Activated CD4-positive, alpha-beta T cell treated with anti-CD3 and anti-CD28 coated beads, Interleukin-2, amount 50 U/mL, for 1 hour (primary cell): ENCODE data around the gene SMYD2.
"Not testable (repeated sequence)": the region's sequence is repeated elsewhere in the genome, so short reads cannot be mapped to it uniquely, and the experiment has no call there.

ENCODE experiments used
- DNase-seq: peaks from one replicate; pipeline ENCODE4 v3.0.0-alpha.2; 2020

SMYD2 gene

GRCh38 chr1:214271995-214272731 lies 8.8 kb upstream of the SMYD2 start:
- no peak for DNase-seq

GRCh38 chr1:214272964-214273533 lies 7.9 kb upstream of the SMYD2 start:
- DNase-seq: no peak

GRCh38 chr1:214275700-214276099 lies 5.3 kb upstream of the SMYD2 start:
- not testable (repeated sequence) for DNase-seq

- no peak for DNase-seq
These were observed 4.2 kb upstream of the SMYD2 start for GRCh38 chr1:214276786-214277185.

- no peak for DNase-seq
These were observed 3.0 kb upstream of the SMYD2 start for GRCh38 chr1:214277704-214278635.

GRCh38 chr1:214280386-214281020 lies 456 bp upstream of the SMYD2 start:
- DNase-seq: no peak

GRCh38 chr1:214281720-214282629 lies 1.0 kb downstream of the SMYD2 start:
- no peak for DNase-seq

- DNase-seq: no peak
These were observed 1.8 kb downstream of the SMYD2 start for GRCh38 chr1:214282630-214283242.

- no peak for DNase-seq
These were observed 4.9 kb downstream of the SMYD2 start for GRCh38 chr1:214285610-214286440.

GRCh38 chr1:214287884-214288283 lies 6.9 kb downstream of the SMYD2 start:
- DNase-seq: no peak

GRCh38 chr1:214289574-214290272 lies 8.8 kb downstream of the SMYD2 start:
- no peak for DNase-seq

- no peak for DNase-seq
These were observed 9.6 kb downstream of the SMYD2 start for GRCh38 chr1:214290424-214291037.

- no peak for DNase-seq
These were observed 11.4 kb downstream of the SMYD2 start for GRCh38 chr1:214292322-214292721.

- no peak for DNase-seq
These were observed 15.0 kb downstream of the SMYD2 start for GRCh38 chr1:214295934-214296333.

- no peak for DNase-seq
These were observed 16.1 kb downstream of the SMYD2 start for GRCh38 chr1:214296860-214297745.

GRCh38 chr1:214300149-214300780 lies 19.3 kb downstream of the SMYD2 start:
- DNase-seq: no peak

- DNase-seq: no peak
These were observed 20.6 kb downstream of the SMYD2 start for GRCh38 chr1:214301526-214301925.
